Central memory CD8-positive, alpha-beta T cell (primary cell): ENCODE measurements around the gene PLA2G4A.

Experiments
- ATAC-seq: fragments of 150-1000 bp; cut with Tn5 transposase; replicated peaks from 2 replicates; pipeline ENCODE4 v1.10.0; 2022; ENCODE audit warnings: mild to moderate bottlenecking, moderate FRiP score, moderate number of reproducible peaks; ENCODE audit not compliant: poor library complexity, severe bottlenecking; ENCODE audit errors: extremely low read depth
- DNase-seq, 2 donors: peaks; one replicate each; pipeline ENCODE4 v3.0.0; 2021; ENCODE audit warnings: low spot score in 2 of 2
- H3K27ac Mint-ChIP-seq: one replicate; pipeline ENCODE4 v1.8.0; 2022; ENCODE audit warnings: low read depth, mild to moderate bottlenecking, moderate library complexity, mixed read lengths
- H3K27me3 Mint-ChIP-seq: one replicate; pipeline ENCODE4 v1.8.0; 2022; ENCODE audit warnings: mixed read lengths
- H3K36me3 Mint-ChIP-seq: one replicate; pipeline ENCODE4 v1.8.0; 2022; ENCODE audit warnings: mild to moderate bottlenecking, moderate library complexity, mixed read lengths; ENCODE audit not compliant: insufficient read depth
- H3K4me1 Mint-ChIP-seq: one replicate; pipeline ENCODE4 v1.8.0; 2022; ENCODE audit warnings: mixed read lengths
- H3K4me3 Mint-ChIP-seq: one replicate; pipeline ENCODE4 v1.8.0; 2022; ENCODE audit warnings: mild to moderate bottlenecking, moderate library complexity, mixed read lengths
- H3K9me3 Mint-ChIP-seq: one replicate; pipeline ENCODE4 v1.8.0; 2022; ENCODE audit warnings: mixed read lengths

Gene PLA2G4A

DNA sequence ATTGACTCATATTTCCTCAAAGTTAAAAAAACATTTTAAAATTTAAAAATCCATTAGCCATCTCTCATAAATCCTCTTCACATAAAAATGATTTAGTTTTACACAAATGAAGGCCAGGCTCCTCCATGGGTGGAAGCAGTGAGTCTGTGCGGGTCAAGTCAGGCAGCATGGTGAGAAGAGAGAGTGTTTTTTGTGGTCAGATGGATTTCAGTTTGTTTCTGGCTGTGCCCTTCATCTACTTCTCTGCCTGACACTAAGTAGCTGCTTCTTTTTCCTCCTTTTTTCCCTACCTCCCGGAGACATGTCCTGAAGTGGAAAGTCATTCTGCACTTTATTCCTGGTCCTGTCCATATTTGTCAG, 10.3 kb downstream of the PLA2G4A start:
- Mint-ChIP-seq H3K4me1 (no peaks in the 10 kb centered on the region), H3K36me3 (peaks cover 1% of the 10 kb centered on the region), H3K27me3 (no peaks in the 10 kb centered on the region), H3K27ac (no peak overlapping the region), H3K9me3 (peaks cover 7% of the 10 kb centered on the region), H3K4me3 (no peak overlapping the region)
- ATAC-seq: no peak
- no peak for DNase-seq

DNA sequence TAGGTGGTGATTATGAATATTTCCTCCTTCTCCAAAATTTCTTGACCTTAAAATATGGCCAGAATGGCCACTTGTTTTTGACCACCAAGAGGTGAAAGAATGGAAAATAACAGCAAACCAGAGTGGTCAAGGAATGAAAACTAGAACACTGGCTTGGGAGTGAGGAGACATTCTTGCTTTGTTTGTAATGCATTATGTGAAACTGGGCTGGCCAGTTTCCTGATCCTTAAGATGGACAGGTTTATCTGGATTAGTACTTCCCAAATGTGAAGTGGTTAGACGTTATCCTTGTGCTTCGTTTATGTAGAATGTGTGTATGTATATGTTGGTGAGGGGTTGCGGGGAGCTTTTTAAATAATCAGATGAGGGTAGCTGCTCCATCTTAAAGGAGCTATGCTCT, 12.8 kb downstream of the PLA2G4A start:
- ATAC-seq (no peak), DNase-seq (no peak)
- no peaks in the 10 kb centered on the region for H3K27me3 Mint-ChIP-seq
- no peak overlapping the region for H3K4me3 Mint-ChIP-seq
- H3K9me3 Mint-ChIP-seq: peaks cover 7% of the 10 kb centered on the region
- peaks cover 1% of the 10 kb centered on the region for H3K36me3 Mint-ChIP-seq
- H3K27ac Mint-ChIP-seq: no peak overlapping the region
- no peaks in the 10 kb centered on the region for H3K4me1 Mint-ChIP-seq

DNA sequence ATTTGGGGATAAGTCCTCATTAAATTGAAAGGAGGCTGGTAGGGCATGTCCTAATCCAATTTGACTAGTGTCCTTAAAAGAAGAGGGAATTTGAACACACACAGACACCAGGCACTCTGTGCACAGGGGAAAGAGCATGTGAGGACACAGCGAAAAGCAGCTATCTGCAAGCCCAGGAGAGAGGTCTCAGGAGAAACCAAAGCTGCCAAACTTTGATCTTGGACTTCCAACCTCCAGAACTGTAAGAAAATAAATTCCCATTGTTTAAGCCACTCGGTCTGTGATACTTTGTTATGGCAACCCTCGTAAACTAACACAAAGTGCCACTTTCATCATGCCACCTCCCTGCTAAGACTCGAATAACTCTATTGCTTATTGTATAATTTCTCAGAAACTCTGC, 13.8 kb downstream of the PLA2G4A start:
- ATAC-seq: no peak
- H3K9me3 Mint-ChIP-seq: no peaks in the 10 kb centered on the region

DNA sequence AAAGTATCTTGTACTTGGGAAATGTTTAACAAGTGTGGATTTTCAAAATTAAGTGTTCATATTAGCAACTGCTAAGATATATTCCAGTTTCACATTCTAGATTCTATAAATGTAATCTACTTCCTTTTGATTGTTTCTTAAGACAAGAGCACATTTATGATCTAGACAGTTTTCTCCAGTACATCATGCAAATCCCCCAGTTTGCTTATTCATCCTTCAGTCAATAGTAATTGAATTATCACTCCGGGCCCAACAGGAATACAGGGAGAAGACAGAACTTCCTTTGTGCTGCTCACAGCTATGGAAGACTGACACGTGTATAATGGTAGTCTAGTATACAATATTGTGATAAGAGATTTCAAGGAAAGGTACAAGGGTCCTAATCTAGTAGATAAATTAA, 14.5 kb downstream of the PLA2G4A start:
- Mint-ChIP-seq H3K9me3 (no peaks in the 10 kb centered on the region), H3K27me3 (no peaks in the 10 kb centered on the region)
- no peak for ATAC-seq

More for the DNA sequence above, 13.8 kb downstream of the PLA2G4A start:
- Mint-ChIP-seq H3K4me1 (no peaks in the 10 kb centered on the region), H3K4me3 (no peak overlapping the region), H3K27ac (no peak overlapping the region), H3K27me3 (no peaks in the 10 kb centered on the region), H3K36me3 (peaks cover 1% of the 10 kb centered on the region)
- DNase-seq: no peak

DNA sequence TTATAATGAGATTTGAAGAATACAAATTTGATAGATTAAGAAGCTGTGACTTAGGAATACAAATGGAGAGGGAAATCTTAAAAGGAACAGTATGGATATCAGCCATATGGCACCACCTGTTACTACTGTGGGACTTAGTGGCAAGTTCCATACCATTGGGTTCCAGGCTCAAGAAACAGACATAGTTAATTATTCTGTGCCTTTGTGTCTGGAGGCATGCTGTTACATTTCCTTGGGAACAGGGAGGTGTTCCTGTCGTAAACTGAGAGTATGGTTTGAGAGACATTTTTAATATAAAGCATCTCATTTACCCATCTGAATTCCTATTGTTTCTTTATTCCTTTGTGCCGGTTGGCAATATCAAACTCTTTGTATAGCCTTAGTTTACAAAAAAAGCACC, 15.2 kb downstream of the PLA2G4A start:
- Mint-ChIP-seq H3K4me1 (no peaks in the 10 kb centered on the region), H3K36me3 (no peaks in the 10 kb centered on the region), H3K27ac (no peak overlapping the region), H3K9me3 (peaks cover 6% of the 10 kb centered on the region), H3K27me3 (no peaks in the 10 kb centered on the region), H3K4me3 (no peak overlapping the region)
- no peak for ATAC-seq
- no peak for DNase-seq

More for the DNA sequence above, 14.5 kb downstream of the PLA2G4A start:
- H3K36me3 Mint-ChIP-seq: no peaks in the 10 kb centered on the region
- H3K27ac Mint-ChIP-seq: no peak overlapping the region
- H3K4me3 Mint-ChIP-seq: no peak overlapping the region
- no peaks in the 10 kb centered on the region for H3K4me1 Mint-ChIP-seq
- DNase-seq: no peak

DNA sequence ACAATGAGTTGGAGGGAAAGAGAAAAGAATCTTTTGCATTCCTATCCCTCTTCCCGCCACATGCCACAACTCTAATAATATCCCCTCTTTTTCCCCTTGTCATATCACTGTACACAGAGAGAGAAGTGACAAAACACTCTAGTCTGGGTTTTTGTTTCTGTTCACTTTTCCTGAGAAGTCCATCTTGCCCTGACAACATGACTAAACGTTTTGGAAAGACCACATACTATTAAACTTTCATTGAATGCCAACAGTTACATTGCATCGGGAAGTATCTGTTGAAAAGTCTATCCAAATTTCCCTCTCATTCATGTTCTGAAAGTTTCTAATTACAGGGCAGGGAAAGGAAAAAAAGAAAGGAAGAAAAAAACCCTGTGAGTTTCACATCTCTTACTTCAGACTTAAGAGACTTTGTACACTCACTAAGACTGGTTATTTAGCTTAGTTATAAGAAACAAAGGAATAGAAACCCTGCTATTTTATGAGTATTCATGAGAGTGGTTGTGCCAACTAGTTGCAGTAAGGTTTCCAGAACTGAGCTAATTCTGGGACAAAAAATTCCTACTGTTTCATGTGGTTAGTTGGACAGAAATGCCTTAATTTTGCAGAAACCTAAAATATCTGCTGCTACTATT, 16.9 kb downstream of the PLA2G4A start:
- H3K9me3 Mint-ChIP-seq: peaks cover 6% of the 10 kb centered on the region
- ATAC-seq (no peak), DNase-seq (no peak)
- H3K27ac Mint-ChIP-seq: no peak overlapping the region
- no peaks in the 10 kb centered on the region for H3K36me3 Mint-ChIP-seq
- H3K27me3 Mint-ChIP-seq: no peaks in the 10 kb centered on the region
- H3K4me3 Mint-ChIP-seq: no peak overlapping the region
- no peaks in the 10 kb centered on the region for H3K4me1 Mint-ChIP-seq

DNA sequence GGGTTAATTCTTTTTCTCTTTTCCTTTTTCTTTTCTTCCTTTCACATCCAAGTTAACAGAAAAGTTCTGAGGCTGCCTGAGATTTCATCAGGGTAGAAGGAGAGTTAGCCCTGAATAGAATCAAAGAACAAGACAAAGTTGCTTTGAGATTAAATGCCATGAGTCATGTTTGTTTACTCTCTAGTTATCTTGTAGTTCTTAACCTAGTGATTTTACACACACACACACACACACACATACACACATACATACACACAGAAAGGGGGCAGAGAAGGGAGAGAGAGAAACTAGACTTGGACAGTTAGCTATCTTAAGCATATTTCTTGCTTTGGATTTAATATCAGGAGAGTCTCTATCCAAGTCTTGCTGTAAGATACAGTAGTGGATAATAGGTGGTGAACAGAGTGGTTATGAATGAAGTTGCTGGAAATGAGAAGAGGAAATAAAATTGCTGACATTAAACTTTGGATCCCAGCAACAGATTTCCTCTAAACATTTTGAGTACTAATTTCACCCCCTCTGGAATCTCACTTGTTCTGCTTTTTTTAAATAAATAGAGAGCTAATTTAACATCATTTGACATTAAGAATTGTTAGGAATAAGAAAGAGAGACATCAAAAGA, 19.9 kb downstream of the PLA2G4A start:
- no peak overlapping the region for H3K4me3 Mint-ChIP-seq
- H3K9me3 Mint-ChIP-seq: peaks cover 6% of the 10 kb centered on the region

DNA sequence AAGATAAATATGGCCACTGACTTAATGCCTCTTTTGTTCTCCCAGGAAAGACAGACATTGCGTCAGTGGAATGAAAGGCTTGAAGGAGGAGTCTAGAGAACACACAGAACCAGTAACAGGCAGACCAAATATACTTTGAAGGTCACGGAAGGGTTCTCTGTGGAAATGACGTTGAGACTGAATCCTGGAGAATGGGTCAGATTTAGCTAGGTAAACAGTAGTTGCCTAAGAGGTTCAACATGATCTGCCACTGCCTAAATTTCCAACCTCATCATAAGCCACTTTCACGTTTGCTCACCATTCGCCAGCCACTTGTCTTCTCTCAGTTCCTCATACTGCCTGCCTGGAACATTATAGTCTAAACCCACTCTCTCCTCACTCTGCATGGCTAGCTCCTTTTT, 20.5 kb downstream of the PLA2G4A start:
- Mint-ChIP-seq H3K4me3 (no peak overlapping the region), H3K27me3 (no peaks in the 10 kb centered on the region), H3K36me3 (no peaks in the 10 kb centered on the region), H3K9me3 (peaks cover 6% of the 10 kb centered on the region), H3K4me1 (no peaks in the 10 kb centered on the region), H3K27ac (no peak overlapping the region)
- no peak for ATAC-seq
- DNase-seq: no peak

More for the DNA sequence above, 19.9 kb downstream of the PLA2G4A start:
- H3K27me3 Mint-ChIP-seq: no peaks in the 10 kb centered on the region
- no peaks in the 10 kb centered on the region for H3K36me3 Mint-ChIP-seq
- no peak overlapping the region for H3K27ac Mint-ChIP-seq
- H3K4me1 Mint-ChIP-seq: no peaks in the 10 kb centered on the region
- ATAC-seq (no peak), DNase-seq (no peak)

DNA sequence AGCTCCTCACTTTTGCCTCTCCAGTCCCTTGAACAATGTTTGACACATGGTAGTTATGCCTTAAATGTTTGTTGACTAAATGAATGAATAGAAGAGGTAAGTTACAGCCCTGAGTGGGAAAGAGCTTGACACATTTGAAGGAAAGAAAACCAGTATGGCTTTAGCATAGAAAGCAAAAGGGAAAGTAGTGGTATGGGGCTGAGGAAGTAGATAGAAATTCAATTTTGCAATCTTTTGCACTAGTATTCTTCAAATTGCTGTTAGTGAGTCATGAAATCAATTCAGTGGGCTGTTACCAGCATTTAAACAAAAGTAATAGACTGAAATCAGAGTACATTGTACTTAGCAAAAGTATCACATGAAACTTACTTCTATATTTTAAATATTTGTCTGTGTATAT, 21.1 kb downstream of the PLA2G4A start:
- no peak overlapping the region for H3K27ac Mint-ChIP-seq
- H3K27me3 Mint-ChIP-seq: no peaks in the 10 kb centered on the region
- no peaks in the 10 kb centered on the region for H3K36me3 Mint-ChIP-seq
- H3K4me3 Mint-ChIP-seq: no peak overlapping the region
- no peak for DNase-seq
- no peak for ATAC-seq
- peaks cover 6% of the 10 kb centered on the region for H3K9me3 Mint-ChIP-seq
- no peaks in the 10 kb centered on the region for H3K4me1 Mint-ChIP-seq

DNA sequence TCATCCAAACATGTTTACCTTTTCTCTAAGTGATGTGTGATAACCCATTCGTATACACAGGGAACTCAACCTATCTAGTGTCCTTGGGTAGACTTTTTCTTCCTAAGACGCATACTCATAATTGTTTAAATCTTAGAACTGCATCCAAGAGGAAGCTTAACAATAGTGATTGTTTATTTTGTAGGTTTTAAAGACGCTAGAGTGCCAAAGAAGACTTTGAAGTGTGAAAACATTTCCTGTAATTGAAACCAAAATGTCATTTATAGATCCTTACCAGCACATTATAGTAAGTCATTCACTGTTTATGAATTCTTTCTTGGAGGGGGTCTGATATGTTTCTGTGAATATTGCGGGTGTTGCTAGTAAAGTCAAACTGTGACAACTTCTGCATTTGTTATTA, 25.4 kb downstream of the PLA2G4A start:
- no peaks in the 10 kb centered on the region for H3K36me3 Mint-ChIP-seq
- H3K4me3 Mint-ChIP-seq: no peak overlapping the region
- peaks cover 5% of the 10 kb centered on the region for H3K9me3 Mint-ChIP-seq
- no peak for ATAC-seq
- no peaks in the 10 kb centered on the region for H3K27me3 Mint-ChIP-seq
- H3K4me1 Mint-ChIP-seq: no peaks in the 10 kb centered on the region
- no peak for DNase-seq
- H3K27ac Mint-ChIP-seq: no peak overlapping the region

DNA sequence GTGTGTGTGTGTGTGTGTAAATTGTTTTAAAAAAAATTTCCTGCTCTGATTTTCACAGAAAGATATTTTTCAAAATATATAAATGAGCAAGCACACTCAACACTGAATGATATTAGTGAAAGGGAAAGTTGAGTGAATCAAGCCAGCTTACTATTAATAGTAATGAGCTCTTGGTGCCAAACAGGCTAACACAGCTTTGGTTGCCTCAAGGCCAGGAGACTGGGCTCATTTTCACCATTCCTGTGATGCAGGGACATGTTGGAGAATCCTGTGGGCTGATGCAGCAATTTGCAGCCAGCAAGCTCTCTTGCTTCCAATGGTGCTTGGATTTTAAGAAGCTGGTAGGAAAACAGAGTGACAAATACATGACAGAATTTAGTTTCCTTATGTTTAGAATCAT, 30.2 kb downstream of the PLA2G4A start:
- H3K4me3 Mint-ChIP-seq: no peak overlapping the region
- no peak overlapping the region for H3K27ac Mint-ChIP-seq
- ATAC-seq (no peak), DNase-seq (no peak)
- H3K9me3 Mint-ChIP-seq: peaks cover 5% of the 10 kb centered on the region
- no peaks in the 10 kb centered on the region for H3K27me3 Mint-ChIP-seq
- H3K4me1 Mint-ChIP-seq: no peaks in the 10 kb centered on the region
- peaks cover 2% of the 10 kb centered on the region for H3K36me3 Mint-ChIP-seq

DNA sequence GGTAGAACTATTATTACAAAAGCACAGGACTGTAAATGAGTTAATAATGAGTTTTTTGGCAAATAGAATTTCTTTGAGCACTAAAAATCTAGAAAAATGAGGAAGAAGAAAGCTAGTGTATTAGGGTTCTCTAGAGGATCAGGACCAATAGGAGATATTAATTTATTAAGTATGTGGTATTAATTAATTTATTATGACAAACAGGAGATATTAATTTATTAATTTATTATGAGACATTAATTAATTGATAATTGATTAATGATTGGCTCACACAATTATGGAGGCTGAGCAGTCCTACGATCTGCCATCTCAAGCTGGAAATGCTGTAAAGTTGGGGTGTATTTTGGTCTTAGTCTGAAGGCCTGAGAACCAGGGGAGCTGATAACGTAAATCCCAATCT, 31.2 kb downstream of the PLA2G4A start:
- no peak for ATAC-seq
- H3K9me3 Mint-ChIP-seq: peaks cover 5% of the 10 kb centered on the region
- no peaks in the 10 kb centered on the region for H3K4me1 Mint-ChIP-seq
- no peak overlapping the region for H3K4me3 Mint-ChIP-seq
- H3K27me3 Mint-ChIP-seq: no peaks in the 10 kb centered on the region
- no peak overlapping the region for H3K27ac Mint-ChIP-seq
- DNase-seq: no peak
- H3K36me3 Mint-ChIP-seq: peaks cover 2% of the 10 kb centered on the region

DNA sequence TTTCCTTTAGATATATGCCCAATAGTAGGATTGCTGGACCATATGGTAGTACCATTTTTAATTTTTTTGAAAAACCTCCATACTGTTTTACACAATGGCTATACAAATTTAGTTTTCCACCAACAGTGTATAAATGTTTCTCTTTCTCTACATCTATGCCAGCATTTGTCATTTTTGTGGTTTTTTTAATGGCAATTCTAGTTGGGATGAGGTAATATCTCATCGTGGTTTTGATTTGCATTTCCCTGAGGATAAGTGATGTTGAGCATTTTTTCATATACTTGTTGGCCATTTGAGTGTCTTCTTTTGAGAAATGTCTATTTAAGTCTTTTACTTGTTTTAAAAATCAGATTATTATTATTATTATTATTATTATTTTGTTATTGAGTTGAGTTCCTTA, 35.5 kb downstream of the PLA2G4A start:
- H3K4me1 Mint-ChIP-seq: no peaks in the 10 kb centered on the region
- no peak overlapping the region for H3K4me3 Mint-ChIP-seq
- ATAC-seq (no peak), DNase-seq (no peak)
- H3K9me3 Mint-ChIP-seq: no peaks in the 10 kb centered on the region
- H3K36me3 Mint-ChIP-seq: peaks cover 2% of the 10 kb centered on the region
- H3K27me3 Mint-ChIP-seq: no peaks in the 10 kb centered on the region
- H3K27ac Mint-ChIP-seq: no peak overlapping the region
